Stimulated activated CD8-positive, alpha-beta memory T cell treated with anti-CD3 and anti-CD28 coated beads, Interleukin-4, amount 100 ng/mL, for 1 hour (primary cell): ENCODE measurements around the gene EIF2AK2.

Experiments used
- DNase-seq, 2 donors: peaks; one replicate each; pipeline ENCODE4 v3.0.0-alpha.2; 2020; ENCODE audit warnings: low read depth in 2 of 2, low spot score in 1 of 2

EIF2AK2 gene

GRCh38 chr2:37173741-37174140 is 17.0 kb upstream of the EIF2AK2 start:
- no peak for DNase-seq

- DNase-seq = no peak
These were observed 14.8 kb upstream of the EIF2AK2 start for GRCh38 chr2:37171624-37171950.

GRCh38 chr2:37168217-37168981 is 11.6 kb upstream of the EIF2AK2 start:
- DNase-seq = no peak

- no peak for DNase-seq
These were observed 10.9 kb upstream of the EIF2AK2 start for GRCh38 chr2:37167636-37168180.

- DNase-seq = no peak
These were observed 8.0 kb upstream of the EIF2AK2 start for GRCh38 chr2:37164757-37165156.

- peak; percentile 6 to 15 for DNase-seq
These were observed 516 bp downstream of the EIF2AK2 start for GRCh38 chr2:37156071-37156856.

- DNase-seq = no peak
These were observed 2.0 kb downstream of the EIF2AK2 start for GRCh38 chr2:37154785-37155184.

- no peak for DNase-seq
These were observed 3.6 kb downstream of the EIF2AK2 start for GRCh38 chr2:37153224-37153623.

- no peak for DNase-seq
These were observed 7.0 kb downstream of the EIF2AK2 start for GRCh38 chr2:37149626-37150322.

GRCh38 chr2:37148325-37148724 is 8.5 kb downstream of the EIF2AK2 start:
- no peak for DNase-seq

GRCh38 chr2:37146062-37146461 is 10.7 kb downstream of the EIF2AK2 start:
- DNase-seq = no peak

- no peak for DNase-seq
These were observed 12.8 kb downstream of the EIF2AK2 start for GRCh38 chr2:37143974-37144373.

GRCh38 chr2:37142546-37142945 is 14.2 kb downstream of the EIF2AK2 start:
- DNase-seq = no peak

- DNase-seq = no peak
These were observed 23.9 kb downstream of the EIF2AK2 start for GRCh38 chr2:37132914-37133313.

- no peak for DNase-seq
These were observed 31.4 kb downstream of the EIF2AK2 start for GRCh38 chr2:37125416-37125815.

GRCh38 chr2:37119157-37119556 is 37.6 kb downstream of the EIF2AK2 start:
- DNase-seq = no peak

GRCh38 chr2:37117566-37117965 is 39.2 kb downstream of the EIF2AK2 start:
- no peak for DNase-seq

GRCh38 chr2:37111958-37112357 is 44.8 kb downstream of the EIF2AK2 start:
- no peak for DNase-seq

- DNase-seq = no peak
These were observed 46.2 kb downstream of the EIF2AK2 start for GRCh38 chr2:37110306-37111212.

GRCh38 chr2:37109523-37109922 is 47.3 kb downstream of the EIF2AK2 start:
- no peak for DNase-seq

GRCh38 chr2:37105150-37105549 is 51.6 kb downstream of the EIF2AK2 start:
- DNase-seq = no peak
